GM18526 (cell line): ENCODE results near the gene ICAM2.

Experiments used
- POLR2A ChIP-seq: IDR thresholded peaks from 3 replicates; pipeline ENCODE4 v1.6.1; 2011; ENCODE audit not compliant: insufficient read length; ENCODE audit errors: extremely low read depth

The ICAM2 gene

GRCh38 chr17:64020056-64020766 is at the start of gene ICAM2:
Gene ICAM2 (minus strand): TSS chr17:64020633. CDS start chr17:64006691, 13,942 bp downstream.
- peak; percentile 69 for TF ChIP-seq POLR2A

GRCh38 chr17:64070213-64070612 is 49.8 kb upstream of the ICAM2 start:
- no peak for TF ChIP-seq POLR2A

- TF ChIP-seq POLR2A: no peak
These were observed 48.7 kb upstream of the ICAM2 start for GRCh38 chr17:64069143-64069542.

GRCh38 chr17:64067657-64068056 is 47.2 kb upstream of the ICAM2 start:
- TF ChIP-seq POLR2A: no peak

- no peak for TF ChIP-seq POLR2A
These were observed 46.3 kb upstream of the ICAM2 start for GRCh38 chr17:64066716-64067115.

GRCh38 chr17:64065161-64065560 is 44.7 kb upstream of the ICAM2 start:
- no peak for TF ChIP-seq POLR2A

GRCh38 chr17:64064331-64064730 is 43.9 kb upstream of the ICAM2 start:
- TF ChIP-seq POLR2A: no peak

GRCh38 chr17:64063766-64064224 is 43.4 kb upstream of the ICAM2 start:
- no peak for TF ChIP-seq POLR2A

GRCh38 chr17:64063088-64063487 is 42.7 kb upstream of the ICAM2 start:
- TF ChIP-seq POLR2A: peak; percentile 25

GRCh38 chr17:64061178-64061898 is 40.9 kb upstream of the ICAM2 start:
- TF ChIP-seq POLR2A: no peak

GRCh38 chr17:64060331-64060730 is 39.9 kb upstream of the ICAM2 start:
- TF ChIP-seq POLR2A: no peak

GRCh38 chr17:64059756-64060155 is 39.3 kb upstream of the ICAM2 start:
- TF ChIP-seq POLR2A: no peak

GRCh38 chr17:64058621-64059020 is 38.2 kb upstream of the ICAM2 start:
- TF ChIP-seq POLR2A: no peak

- no peak for TF ChIP-seq POLR2A
These were observed 37.3 kb upstream of the ICAM2 start for GRCh38 chr17:64057701-64058263.

GRCh38 chr17:64056269-64057005 is 36.0 kb upstream of the ICAM2 start:
- no peak for TF ChIP-seq POLR2A
